ENCODE results near the gene PLPPR5. TPM values are rescaled to one million over a fixed set of nuclear protein-coding genes. Genes with fewer than 3 reads are reported as not detected.

Gene PLPPR5
- total and polyA plus RNA-seq, 9 of the 15 experiments (the other 6 are each of a cell fraction or from before 2014, with no cell fraction given), result not detected

- H3K9me3 ChIP-seq (replicated peaks; ENCODE audit: control insufficient read depth, insufficient read depth, low read depth, low read length), result 0 out of 2 replicates have a peak, but pooled peaks cover 2% of the 10 kb centered on the region
- DNase-seq (ENCODE audit: extremely low read depth in 1 of 4, low spot score in 3 of 4) (no peak), ATAC-seq (no peak), FAIRE-seq (no peak)
- H3K4me2 ChIP-seq (ENCODE audit: insufficient read depth, low read length), result no peak overlapping the region
- H3K27me3 ChIP-seq (ENCODE audit: control insufficient read depth in 2 of 2, insufficient read depth in 2 of 2, low read length in 2 of 2), result no peaks in the 10 kb centered on the region
- intact Hi-C loops (cut with micrococcal nuclease) (no loop called here), in situ Hi-C loops (cut with MboI) (no loop called here)
- no peak for TF ChIP-seq ZNF740 (CRISPR knock-in tag; IDR thresholded peaks at IDR 0.05)
- TF ChIP-seq ZNF740 (tag; IDR thresholded peaks at IDR 0.05), result no peak
- TF ChIP-seq KLF13 (tag; IDR thresholded peaks at IDR 0.05; ENCODE audit: borderline replicate concordance, low read depth), result no peak
- TF ChIP-seq ESRRA (IDR thresholded peaks at IDR 0.05; ENCODE audit: borderline replicate concordance, low read depth), result no peak
- no peak for TF ChIP-seq TAL1 (IDR thresholded peaks at IDR 0.05)
- no peak for TF ChIP-seq TAF1 (IDR thresholded peaks at IDR 0.05; ENCODE audit: control insufficient read depth, extremely low read depth, insufficient read depth, low read length, severe bottlenecking)
- no peak for TF ChIP-seq ZBTB8A (IDR thresholded peaks at IDR 0.05; ENCODE audit: partially characterized antibody)
- CTCF ChIA-PET (ENCODE audit: low intra/inter-chr PET ratio), result no interaction called here
- no peak overlapping the region for H3K4me3 ChIP-seq
- H3K36me3 ChIP-seq (ENCODE audit: control insufficient read depth, insufficient read depth, low read length), result no peaks in the 10 kb centered on the region
- no peaks in the 10 kb centered on the region for H3K9me1 ChIP-seq (ENCODE audit: control insufficient read depth, insufficient read depth, low read length)
- WGBS (ENCODE audit: insufficient coverage, low coverage, missing lambda C conversion rate), result 0% methylated on average over 2 of the region's 2 CpGs
- BruUV-seq (replicated peaks), result no TSS peak
- no peak overlapping the region for H3K27ac ChIP-seq (ENCODE audit: extremely low read depth, low read depth, low read length)
- no peaks in the 10 kb centered on the region for H3K79me2 ChIP-seq (ENCODE audit: control insufficient read depth, insufficient read depth, low read length)
- no peak overlapping the region for H2AFZ ChIP-seq (ENCODE audit: low read depth, low read length)
- no peaks in the 10 kb centered on the region for H3K4me1 ChIP-seq (replicated peaks in 1 of 2; ENCODE audit: control insufficient read depth in 2 of 2, insufficient read depth in 2 of 2, low read length in 2 of 2)
- POLR2A ChIA-PET, result no interaction called here
- no peaks in the 10 kb centered on the region for H4K20me1 ChIP-seq (replicated peaks; ENCODE audit: control insufficient read depth, insufficient read depth, low read length)
- no peak overlapping the region for H3K9ac ChIP-seq (ENCODE audit: insufficient read depth in 1 of 2, low read depth in 2 of 2, low read length in 2 of 2)
Measured at GRCh38 chr1:98898940-98899339, 105.7 kb downstream of the PLPPR5 start.
